ENCODE measurements around the gene SBK1.

SBK1 gene

DNA sequence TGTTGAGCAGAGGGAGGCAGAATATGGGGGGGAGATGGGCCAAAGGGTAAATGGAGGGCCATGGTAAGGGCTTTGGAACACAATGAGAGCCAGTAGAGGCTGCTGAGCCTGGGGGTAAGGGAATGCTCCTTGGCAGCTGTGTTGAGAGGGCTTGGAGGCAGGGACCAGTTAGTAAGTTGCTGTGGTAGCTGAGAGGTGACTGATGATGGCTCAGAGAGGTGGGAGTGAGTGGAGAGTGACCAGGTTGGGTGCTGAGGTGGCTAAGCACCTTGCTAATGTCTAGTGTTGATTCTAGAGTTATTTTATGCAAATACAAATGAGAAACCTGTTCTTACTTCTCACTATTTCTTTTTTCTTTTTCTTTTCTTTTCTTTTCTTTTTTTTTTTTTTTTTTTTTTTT is 10.8 kb downstream of the SBK1 start:
- TF ChIP-seq, protein P1, sequence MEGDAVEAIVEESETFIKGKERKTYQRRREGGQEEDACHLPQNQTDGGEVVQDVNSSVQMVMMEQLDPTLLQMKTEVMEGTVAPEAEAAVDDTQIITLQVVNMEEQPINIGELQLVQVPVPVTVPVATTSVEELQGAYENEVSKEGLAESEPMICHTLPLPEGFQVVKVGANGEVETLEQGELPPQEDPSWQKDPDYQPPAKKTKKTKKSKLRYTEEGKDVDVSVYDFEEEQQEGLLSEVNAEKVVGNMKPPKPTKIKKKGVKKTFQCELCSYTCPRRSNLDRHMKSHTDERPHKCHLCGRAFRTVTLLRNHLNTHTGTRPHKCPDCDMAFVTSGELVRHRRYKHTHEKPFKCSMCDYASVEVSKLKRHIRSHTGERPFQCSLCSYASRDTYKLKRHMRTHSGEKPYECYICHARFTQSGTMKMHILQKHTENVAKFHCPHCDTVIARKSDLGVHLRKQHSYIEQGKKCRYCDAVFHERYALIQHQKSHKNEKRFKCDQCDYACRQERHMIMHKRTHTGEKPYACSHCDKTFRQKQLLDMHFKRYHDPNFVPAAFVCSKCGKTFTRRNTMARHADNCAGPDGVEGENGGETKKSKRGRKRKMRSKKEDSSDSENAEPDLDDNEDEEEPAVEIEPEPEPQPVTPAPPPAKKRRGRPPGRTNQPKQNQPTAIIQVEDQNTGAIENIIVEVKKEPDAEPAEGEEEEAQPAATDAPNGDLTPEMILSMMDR (IDR thresholded peaks at IDR 0.05; ENCODE audit: borderline replicate concordance, insufficient read depth, low read depth, low read length): no peak
- H3K4me3 ChIP-seq (ENCODE audit: low read depth, low read length): no peak overlapping the region

DNA sequence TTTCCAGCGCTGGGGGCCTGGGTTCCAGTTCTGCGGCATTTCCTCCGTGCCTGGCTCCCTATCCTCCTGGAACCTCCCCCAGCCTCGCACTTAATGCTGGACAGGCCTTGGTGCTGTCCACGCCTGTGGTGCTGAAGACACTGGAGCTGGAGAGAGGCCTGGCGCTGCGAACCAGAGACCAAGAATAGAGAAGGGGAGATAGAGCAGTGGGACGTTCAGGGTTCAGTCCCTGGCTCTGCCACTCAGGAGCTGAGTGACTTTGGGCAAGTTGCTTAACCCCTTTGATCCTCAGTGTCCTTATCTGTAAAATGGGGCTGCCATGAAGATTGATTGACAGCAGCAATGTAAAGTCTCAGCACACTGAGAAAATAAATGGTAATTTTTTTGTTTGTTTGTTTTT is 11.9 kb downstream of the SBK1 start:
- TF ChIP-seq, protein P1 (IDR thresholded peaks at IDR 0.05; ENCODE audit: borderline replicate concordance, insufficient read depth, low read depth, low read length): no peak

DNA sequence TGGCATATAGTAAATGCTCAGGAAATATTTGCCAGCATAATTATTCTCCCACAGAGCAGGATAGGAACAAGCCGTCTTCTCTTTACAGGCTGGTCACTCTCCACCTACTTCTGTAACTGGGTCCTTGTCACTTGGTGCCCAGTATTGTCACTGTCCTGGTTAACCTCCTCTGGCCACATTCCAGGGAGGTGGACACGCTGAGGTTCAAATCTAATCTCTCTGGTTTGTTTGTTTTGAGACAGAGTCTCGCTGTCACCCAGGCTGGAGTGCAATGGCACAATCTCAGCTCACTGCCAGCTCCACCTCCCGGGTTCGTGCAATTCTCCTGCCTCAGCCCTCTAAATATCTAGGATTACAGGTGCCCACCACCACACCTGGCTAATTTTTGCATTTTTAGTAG is 15.6 kb downstream of the SBK1 start:
- TF ChIP-seq, protein P1 (IDR thresholded peaks at IDR 0.05; ENCODE audit: borderline replicate concordance, insufficient read depth, low read depth, low read length): no peak

More for the DNA sequence above, 11.9 kb downstream of the SBK1 start:
- H3K4me3 ChIP-seq (ENCODE audit: low read depth, low read length): no peak overlapping the region

DNA sequence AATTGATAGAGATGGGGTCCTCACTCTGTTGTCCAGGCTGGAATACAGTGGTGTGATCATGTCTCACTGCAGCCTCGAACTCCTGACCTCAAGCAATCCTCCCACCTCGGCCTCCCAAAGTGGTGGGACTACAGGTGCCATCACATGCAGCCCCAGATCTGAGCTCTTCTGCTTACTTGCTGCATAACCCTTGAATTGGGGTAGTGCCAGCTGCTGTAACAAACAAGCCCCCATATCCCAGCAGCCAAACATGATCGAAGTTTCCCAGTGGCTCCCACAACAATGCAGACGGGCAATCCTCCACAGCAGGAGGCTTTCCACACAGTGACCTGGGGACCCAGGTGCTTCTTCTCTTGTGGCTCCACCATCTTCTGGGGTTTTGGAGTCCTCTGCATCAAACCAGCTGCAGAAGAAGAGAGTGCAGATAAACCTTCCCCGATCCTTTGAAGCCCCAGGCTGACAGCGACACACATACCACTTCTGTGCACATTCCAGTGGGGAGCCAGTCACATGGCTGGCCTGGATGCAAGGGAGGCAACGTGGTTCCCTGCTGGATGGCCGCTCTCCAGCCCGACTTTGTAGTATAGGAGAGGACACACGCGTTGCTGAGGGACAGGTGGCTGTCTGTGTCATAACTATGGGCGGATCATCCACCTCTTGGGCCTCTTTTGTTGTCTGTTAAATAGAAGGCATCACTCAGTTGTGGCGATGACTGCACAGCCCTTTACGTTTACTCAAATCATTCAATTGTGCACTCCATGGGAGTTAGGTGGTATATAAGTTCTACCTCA is 16.7 kb downstream of the SBK1 start:
- H3K4me3 ChIP-seq (ENCODE audit: low read depth, low read length): no peak overlapping the region
- TF ChIP-seq, protein P1 (IDR thresholded peaks at IDR 0.05; ENCODE audit: borderline replicate concordance, insufficient read depth, low read depth, low read length): no peak

More for the DNA sequence above, 15.6 kb downstream of the SBK1 start:
- H3K4me3 ChIP-seq (ENCODE audit: low read depth, low read length): no peak overlapping the region

DNA sequence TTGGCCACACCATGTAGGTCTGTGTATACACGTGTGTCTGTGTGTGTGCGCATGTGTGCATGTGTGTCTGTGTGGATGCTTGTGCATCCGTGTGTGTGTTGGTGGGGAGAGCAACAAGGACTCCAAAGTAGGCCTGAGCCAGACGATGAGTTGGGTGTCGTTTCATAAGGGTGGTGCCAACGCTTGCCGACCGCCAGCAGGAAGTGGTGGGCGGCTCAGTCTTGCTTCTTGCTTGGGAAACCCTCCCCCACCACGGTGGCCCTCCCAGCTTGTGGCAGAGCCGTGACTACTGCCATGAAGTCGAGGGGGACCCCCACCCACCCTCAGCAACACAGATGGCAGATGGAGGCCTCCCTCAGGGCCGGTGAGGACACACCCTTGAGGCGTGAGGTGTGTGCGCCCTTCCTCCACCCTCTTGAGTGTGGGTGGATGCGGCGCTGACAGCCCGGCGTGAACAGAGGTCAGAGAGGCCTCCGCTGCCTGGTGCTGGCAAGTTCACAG is 17.5 kb downstream of the SBK1 start:
- H3K4me3 ChIP-seq (ENCODE audit: low read depth, low read length): no peak overlapping the region
- TF ChIP-seq, protein P1 (IDR thresholded peaks at IDR 0.05; ENCODE audit: borderline replicate concordance, insufficient read depth, low read depth, low read length): no peak

DNA sequence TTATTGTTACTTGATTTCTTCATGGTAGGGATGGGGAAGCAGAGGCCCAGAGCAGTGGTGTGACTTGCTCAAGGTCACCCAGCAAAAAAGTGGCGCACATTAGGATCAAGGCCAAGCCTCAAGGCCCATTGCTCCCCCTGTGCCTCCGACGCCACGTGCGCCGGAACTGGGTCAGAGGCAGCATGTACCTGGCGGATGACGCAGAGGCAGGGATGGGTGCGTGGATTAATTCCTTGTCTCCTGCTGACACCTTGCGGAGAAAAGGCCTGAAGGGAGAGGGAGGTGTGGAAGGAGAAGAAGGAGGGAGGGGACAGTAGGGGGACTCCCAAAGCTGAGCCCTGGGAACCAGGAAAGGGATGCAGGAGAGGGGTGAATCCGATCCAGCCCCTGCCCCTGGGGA is 18.5 kb downstream of the SBK1 start:
- TF ChIP-seq, protein P1 (IDR thresholded peaks at IDR 0.05; ENCODE audit: borderline replicate concordance, insufficient read depth, low read depth, low read length): no peak
- no peak overlapping the region for H3K4me3 ChIP-seq (ENCODE audit: low read depth, low read length)

DNA sequence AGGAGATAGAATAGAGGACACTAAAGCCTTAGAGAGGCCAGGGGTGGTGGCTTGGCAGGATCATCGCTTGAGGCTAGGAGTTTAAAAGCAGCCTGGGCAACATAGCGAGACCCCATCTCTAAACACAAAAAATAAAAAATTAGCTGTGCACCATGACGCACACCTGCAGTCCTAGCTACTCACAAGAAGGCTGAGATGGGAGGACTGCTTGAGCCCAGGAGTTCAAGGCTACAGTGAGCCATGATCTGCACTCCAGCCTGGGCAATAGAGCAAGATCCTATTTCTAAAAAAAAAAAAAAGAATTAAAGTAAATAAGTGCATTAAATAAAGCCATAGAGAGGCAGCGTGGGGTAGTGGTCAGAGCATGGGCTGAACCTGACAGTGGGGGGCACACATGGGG is 19.1 kb downstream of the SBK1 start:
- TF ChIP-seq, protein P1 (IDR thresholded peaks at IDR 0.05; ENCODE audit: borderline replicate concordance, insufficient read depth, low read depth, low read length): no peak
- H3K4me3 ChIP-seq (ENCODE audit: low read depth, low read length): no peak overlapping the region
